ENCODE data around the gene NRL. TPM values are rescaled to one million over a fixed set of nuclear protein-coding genes. Genes with fewer than 3 reads are reported as not detected.
A peak's percentile ranks its signal among the peaks of the same experiment; 100 is the strongest.

NRL gene
- total RNA-seq, 1 donor from 2014 or later: 0.54 TPM

- peaks cover 5% of the 10 kb centered on the region for H3K36me3 Mint-ChIP-seq
- H3K9ac ChIP-seq: peak overlapping the region; percentile 23
- peak overlapping the region; percentile 79 for H2AFZ ChIP-seq (replicated peaks)
Observed at GRCh38 chr14:24113801-24114531, 783 bp downstream of the NRL start.

GRCh38 chr14:24113379-24113800 lies 1.4 kb downstream of the NRL start:
- peaks cover 3% of the 10 kb centered on the region for H3K27me3 Mint-ChIP-seq (ENCODE audit: insufficient read depth, low read depth)
- Histone ChIP-seq H3K27ac (no peak overlapping the region), H3K4me3 (peak overlapping the region; percentile 61), H3K4me1 (peaks cover 6% of the 10 kb centered on the region), H3K4me2 (peak overlapping the region; percentile 79), H3K9me3 (ENCODE audit: low read depth) (no peaks in the 10 kb centered on the region), H2AFZ (replicated peaks) (peak overlapping the region; percentile 79), H3K27me3 (no peaks in the 10 kb centered on the region), H3K9ac (peak overlapping the region; percentile 23), H3K36me3 (no peaks in the 10 kb centered on the region), H4K20me1 (ENCODE audit: low read depth) (no peaks in the 10 kb centered on the region), H3F3A (ENCODE audit: low read depth) (peaks cover 19% of the 10 kb centered on the region), H3K79me2 (ENCODE audit: low read depth) (peaks cover 13% of the 10 kb centered on the region)
- peak overlapping the region; percentile 95 for H3K27ac Mint-ChIP-seq
- H3K36me3 Mint-ChIP-seq: no peaks in the 10 kb centered on the region
- no peaks in the 10 kb centered on the region for H3K9me3 Mint-ChIP-seq
- H3K4me3 Mint-ChIP-seq: peak overlapping the region; percentile 94
- TF ChIP-seq CTCF (IDR thresholded peaks at IDR 0.05) (no peak), EZH2 (IDR thresholded peaks at IDR 0.05) (no peak), EZH2phosphoT487 (IDR thresholded peaks at IDR 0.05) (no peak)
- no peak for DNase-seq (ENCODE audit: low spot score)
- peaks cover 17% of the 10 kb centered on the region for H3K4me1 Mint-ChIP-seq

More at GRCh38 chr14:24113801-24114531, 783 bp downstream of the NRL start:
- no peak for TF ChIP-seq EZH2phosphoT487 (IDR thresholded peaks at IDR 0.05)
- no peak for TF ChIP-seq EZH2 (IDR thresholded peaks at IDR 0.05)
- TF ChIP-seq CTCF (IDR thresholded peaks at IDR 0.05): no peak
- H3K27ac Mint-ChIP-seq: peak overlapping the region; percentile 95
- DNase-seq (ENCODE audit: low spot score): peak; percentile 92
- H3F3A ChIP-seq (ENCODE audit: low read depth): peaks cover 19% of the 10 kb centered on the region
- no peaks in the 10 kb centered on the region for H3K27me3 ChIP-seq
- H3K9me3 ChIP-seq (ENCODE audit: low read depth): no peaks in the 10 kb centered on the region
- H3K27ac ChIP-seq: peak overlapping the region; percentile 65
- peak overlapping the region; percentile 79 for H3K4me2 ChIP-seq
- H3K4me3 Mint-ChIP-seq: peak overlapping the region; percentile 94
- H3K27me3 Mint-ChIP-seq (ENCODE audit: insufficient read depth, low read depth): peaks cover 3% of the 10 kb centered on the region
- H3K9me3 Mint-ChIP-seq: no peaks in the 10 kb centered on the region
- H4K20me1 ChIP-seq (ENCODE audit: low read depth): no peaks in the 10 kb centered on the region
- H3K36me3 ChIP-seq: no peaks in the 10 kb centered on the region
- H3K4me3 ChIP-seq: peak overlapping the region; percentile 61
- peaks cover 13% of the 10 kb centered on the region for H3K79me2 ChIP-seq (ENCODE audit: low read depth)
- H3K4me1 Mint-ChIP-seq: peaks cover 15% of the 10 kb centered on the region
- peaks cover 6% of the 10 kb centered on the region for H3K4me1 ChIP-seq

GRCh38 chr14:24110523-24110922 lies 4.2 kb downstream of the NRL start:
- Histone ChIP-seq H3K9me3 (ENCODE audit: low read depth) (no peaks in the 10 kb centered on the region), H3K4me2 (no peak overlapping the region), H3K79me2 (ENCODE audit: low read depth) (peaks cover 2% of the 10 kb centered on the region), H3K9ac (no peak overlapping the region), H3F3A (ENCODE audit: low read depth) (peaks cover 18% of the 10 kb centered on the region), H3K4me1 (no peaks in the 10 kb centered on the region), H3K27ac (no peak overlapping the region), H2AFZ (replicated peaks) (no peak overlapping the region), H3K36me3 (no peaks in the 10 kb centered on the region), H3K4me3 (no peak overlapping the region), H3K27me3 (no peaks in the 10 kb centered on the region), H4K20me1 (ENCODE audit: low read depth) (no peaks in the 10 kb centered on the region)
- no peak overlapping the region for H3K4me3 Mint-ChIP-seq
- H3K27ac Mint-ChIP-seq: no peak overlapping the region
- H3K9me3 Mint-ChIP-seq: no peaks in the 10 kb centered on the region
- DNase-seq (ENCODE audit: low spot score): no peak
- H3K27me3 Mint-ChIP-seq (ENCODE audit: insufficient read depth, low read depth): peaks cover 3% of the 10 kb centered on the region
- H3K4me1 Mint-ChIP-seq: peaks cover 5% of the 10 kb centered on the region
- TF ChIP-seq EZH2phosphoT487 (IDR thresholded peaks at IDR 0.05) (no peak), EZH2 (IDR thresholded peaks at IDR 0.05) (no peak), CTCF (IDR thresholded peaks at IDR 0.05) (no peak)
- H3K36me3 Mint-ChIP-seq: no peaks in the 10 kb centered on the region
